GM13977 (cell line): Measurements from ENCODE around the gene ULK4.
"Not testable (repeated sequence)": the region's sequence is repeated elsewhere in the genome, so short reads cannot be mapped to it uniquely, and the experiment has no call there.

Experiments used
- DNase-seq: peaks from one replicate; pipeline ENCODE4 v3.0.0; 2012; ENCODE audit warnings: low spot score
- CTCF ChIP-seq: IDR thresholded peaks from 2 replicates; pipeline ENCODE4 v1.5.1; 2012; ENCODE audit warnings: mild to moderate bottlenecking, control low read depth; ENCODE audit not compliant: insufficient read depth; ENCODE audit errors: extremely low read depth, missing control alignments
- in situ Hi-C: fragments of 300-500 bp; cut with MboI; formaldehyde crosslinking; loops from one replicate; pipeline ENCODE4 v1.12.0; 2022; ENCODE audit warnings: low sequenced_read_pairs, low pct_unique_long_range_greater_than_20kb, mixed read lengths, inconsistent platforms; ENCODE audit not compliant: unreplicated experiment

The ULK4 gene

GRCh38 chr3:41881233-41881821 is 80.6 kb downstream of the ULK4 start:
- TF ChIP-seq CTCF: peak; percentile 68
- in situ Hi-C loops: loop anchor here (25.0 kb wide), 1 partner anchor 1569 kb away; the partner anchor contains the start of gene EIF1B
- peak; percentile 21 for DNase-seq

DNA sequence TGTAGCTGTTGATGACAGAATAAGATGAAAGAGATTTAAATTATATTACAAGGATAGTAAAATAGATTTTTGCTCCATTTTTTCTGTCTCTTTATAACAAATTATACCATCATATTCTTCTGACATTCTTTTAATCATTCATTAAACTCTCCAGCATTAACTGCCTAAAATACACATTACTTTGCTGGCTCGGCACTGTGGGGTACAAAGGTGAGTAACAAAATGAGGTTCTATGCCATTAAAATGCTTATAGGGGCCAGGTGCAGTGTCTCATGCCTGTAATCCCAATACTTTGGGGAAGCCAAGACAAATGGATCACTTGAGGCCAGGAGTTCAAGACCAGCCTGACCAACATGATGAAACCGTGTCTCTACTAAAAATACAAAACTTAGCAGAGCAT is 81.5 kb downstream of the ULK4 start:
- TF ChIP-seq CTCF: no peak
- in situ Hi-C loops: loop anchor here (25.0 kb wide), 1 partner anchor 1568 kb away; the partner anchor contains the start of gene EIF1B
- DNase-seq: no peak

GRCh38 chr3:41877741-41878140 is 84.2 kb downstream of the ULK4 start:
- not testable (repeated sequence) for DNase-seq
- in situ Hi-C loops: loop anchor here (10.0 to 25.0 kb wide), 2 partner anchors 1293 to 1565 kb away; partner anchors contain the start of gene EIF1B

- no peak for TF ChIP-seq CTCF
- no peak for DNase-seq
- in situ Hi-C loops: loop anchor here (10.0 kb wide), 1 partner anchor 1289 kb away; no protein-coding TSS in a partner anchor
Measured at GRCh38 chr3:41874022-41874421, 87.9 kb downstream of the ULK4 start.

DNA sequence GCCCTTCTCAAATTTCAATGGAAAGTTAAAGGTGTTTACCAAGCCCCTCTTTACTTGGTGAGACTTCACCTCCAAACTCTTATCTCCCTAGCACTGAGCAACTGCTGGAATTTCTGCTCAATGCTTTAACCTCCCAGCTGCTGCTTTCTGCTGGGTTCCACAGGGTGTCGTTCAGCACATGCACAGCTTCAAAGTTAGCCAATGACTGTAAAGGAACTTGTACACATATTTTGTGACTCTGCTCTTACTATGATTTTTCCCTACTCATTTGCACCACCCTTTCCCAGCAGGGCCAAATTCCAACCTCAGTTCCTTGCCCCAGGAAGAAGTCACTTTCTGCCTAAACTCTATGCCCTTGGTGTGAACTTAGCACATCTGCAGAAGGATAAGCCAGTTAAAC is 89.7 kb downstream of the ULK4 start:
- in situ Hi-C loops: loop anchor here (10.0 kb wide), 1 partner anchor 1287 kb away; no protein-coding TSS in a partner anchor
- DNase-seq: no peak
- TF ChIP-seq CTCF: no peak

DNA sequence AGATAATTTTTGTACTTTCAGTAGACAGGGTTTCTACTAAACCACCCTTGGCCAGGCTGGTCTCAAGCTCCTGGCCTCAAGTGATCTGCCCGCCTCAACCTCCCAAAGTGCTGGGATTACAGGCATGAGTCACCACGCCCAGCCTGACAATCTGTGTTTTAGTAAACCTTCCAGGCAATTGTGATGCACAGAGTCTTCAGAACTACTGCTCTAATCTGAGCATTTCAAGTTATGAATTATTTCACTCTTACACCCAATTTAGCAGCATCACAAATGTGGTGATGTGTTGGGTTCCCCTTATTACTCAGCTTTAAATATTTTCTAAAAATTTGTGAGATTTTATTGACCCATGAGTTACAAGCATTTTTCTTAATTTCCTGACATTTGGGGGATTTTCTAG is 94.4 kb downstream of the ULK4 start:
- in situ Hi-C loops: no loop called here
- TF ChIP-seq CTCF: no peak
- no peak for DNase-seq

DNA sequence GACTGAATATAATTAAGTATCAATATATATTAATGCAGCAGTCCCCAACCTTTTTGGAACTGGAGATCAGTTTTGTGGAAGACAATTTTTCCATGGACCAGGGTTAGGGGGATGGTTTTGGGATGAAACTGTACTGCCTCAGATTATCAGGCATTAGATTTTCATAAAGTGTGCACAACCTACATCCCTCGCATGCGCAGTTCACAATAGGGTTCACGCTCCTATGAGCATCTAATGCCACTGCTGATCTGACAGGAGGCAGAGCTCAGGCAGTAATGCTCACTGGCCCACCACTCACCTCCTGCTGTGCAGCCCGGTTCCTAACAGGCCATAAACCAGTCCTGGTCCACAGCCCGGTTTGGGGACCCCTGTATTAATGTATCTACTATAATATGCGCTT is 95.6 kb downstream of the ULK4 start:
- DNase-seq: no peak
- no peak for TF ChIP-seq CTCF
- in situ Hi-C loops: no loop called here
